Mesendoderm (in vitro differentiated cells): ENCODE data around the gene FARP1.

Experiments
- DNase-seq: peaks from one replicate; pipeline ENCODE4 v3.0.0; 2013
- H2AK5ac ChIP-seq: 2 replicates; pipeline ENCODE4 v1.6.1; 2013; ENCODE audit warnings: low read length, inconsistent platforms
- H2BK120ac ChIP-seq: 2 replicates; pipeline ENCODE4 v1.6.1; 2013; ENCODE audit warnings: low read depth, mild to moderate bottlenecking, low read length, moderate library complexity, mixed read lengths
- H2BK15ac ChIP-seq: replicated peaks from 2 replicates; pipeline ENCODE4 v1.6.1; 2013; ENCODE audit warnings: low read depth, mild to moderate bottlenecking, moderate library complexity
- H2BK5ac ChIP-seq: 2 replicates; pipeline ENCODE4 v1.6.1; 2013; ENCODE audit warnings: low read length, inconsistent platforms
- H3K18ac ChIP-seq: 2 replicates; pipeline ENCODE4 v1.6.1; 2013; ENCODE audit warnings: mild to moderate bottlenecking, low read length, mixed read lengths
- H3K23ac ChIP-seq: one replicate; pipeline ENCODE4 v1.6.1; 2013; ENCODE audit warnings: low read length
- H3K27ac ChIP-seq: 2 replicates; pipeline ENCODE4 v1.5.1; 2013; ENCODE audit warnings: low read depth, mild to moderate bottlenecking, inconsistent platforms, low read length, moderate library complexity
- H3K27me3 ChIP-seq: 2 replicates; pipeline ENCODE4 v1.6.1; 2013; ENCODE audit warnings: low read length, control low read depth, mild to moderate bottlenecking, inconsistent platforms; ENCODE audit not compliant: insufficient read depth, poor library complexity
- H3K36me3 ChIP-seq: 2 replicates; pipeline ENCODE4 v1.6.1; 2013; ENCODE audit warnings: low read length, inconsistent platforms; ENCODE audit not compliant: control insufficient read depth, insufficient read depth
- H3K4ac ChIP-seq: one replicate; pipeline ENCODE4 v1.6.1; 2013; ENCODE audit warnings: low read depth, mild to moderate bottlenecking, low read length, moderate library complexity
- H3K4me1 ChIP-seq: 2 replicates; pipeline ENCODE4 v1.6.1; 2013; ENCODE audit warnings: low read depth, low read length, inconsistent platforms; ENCODE audit not compliant: control insufficient read depth
- H3K4me2 ChIP-seq: 2 replicates; pipeline ENCODE4 v1.6.1; 2013; ENCODE audit warnings: low read length
- H3K4me3 ChIP-seq: 2 replicates; pipeline ENCODE4 v1.5.1; 2013; ENCODE audit warnings: mild to moderate bottlenecking, low read length
- H3K56ac ChIP-seq: one replicate; pipeline ENCODE4 v1.6.1; 2013; ENCODE audit warnings: low read length
- H3K79me1 ChIP-seq: 2 replicates; pipeline ENCODE4 v1.6.1; 2013; ENCODE audit warnings: low read length, inconsistent platforms
- H3K79me2 ChIP-seq: 2 replicates; pipeline ENCODE4 v1.6.1; 2013; ENCODE audit warnings: mild to moderate bottlenecking, low read length; ENCODE audit not compliant: control insufficient read depth, insufficient read depth
- H3K9ac ChIP-seq: 2 replicates; pipeline ENCODE4 v1.6.1; 2013; ENCODE audit warnings: low read length, inconsistent platforms
- H4K5ac ChIP-seq: one replicate; pipeline ENCODE4 v1.6.1; 2013; ENCODE audit warnings: low read length
- H4K8ac ChIP-seq: one replicate; pipeline ENCODE4 v1.6.1; 2013; ENCODE audit warnings: low read depth, mild to moderate bottlenecking, control low read depth, low read length, moderate library complexity
- WGBS: extraction: QIAGEN DNeasy Blood & Tissue Kit; methylation state at CpG from one replicate; pipeline ENCODE4 v1.1.7; 2013; ENCODE audit warnings: low lambda C conversion rate, missing lambda C conversion rate; ENCODE audit not compliant: insufficient coverage; ENCODE audit errors: extremely low coverage; 5-methylcytosine and 5-hydroxymethylcytosine counted together

Gene FARP1

DNA sequence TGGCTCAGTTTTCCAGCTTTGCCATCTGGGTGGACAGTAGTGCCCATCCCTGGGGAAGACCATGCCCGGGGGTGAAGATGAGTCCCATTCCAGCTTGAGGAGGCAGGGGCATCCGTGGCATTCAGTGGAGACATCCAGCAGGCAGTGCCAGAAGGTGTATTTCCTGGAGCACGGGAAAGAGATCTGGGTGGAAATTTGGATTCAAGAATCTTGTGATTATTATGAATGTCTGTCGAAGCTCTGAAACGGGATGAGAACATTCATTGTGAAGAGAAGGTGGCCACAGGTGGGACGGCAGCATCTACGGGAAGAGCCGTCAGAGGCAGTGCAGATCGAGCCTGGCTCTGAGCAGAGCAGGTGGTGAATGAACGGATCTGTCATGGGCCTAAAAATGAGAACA, 201.5 kb downstream of the FARP1 start:
- no peak overlapping the region for H3K23ac ChIP-seq
- no CpG with 5 or more reads among the region's 10 CpGs for WGBS
- no peaks in the 10 kb centered on the region for H3K4me1 ChIP-seq
- no peak overlapping the region for H3K4me2 ChIP-seq
- no peak overlapping the region for H3K4me3 ChIP-seq
- H3K18ac ChIP-seq: no peak overlapping the region
- no peak overlapping the region for H4K8ac ChIP-seq
- no peak overlapping the region for H2BK15ac ChIP-seq
- H2BK5ac ChIP-seq: no peak overlapping the region
- H4K5ac ChIP-seq: no peak overlapping the region
- no peak overlapping the region for H3K4ac ChIP-seq
- H3K36me3 ChIP-seq: no peaks in the 10 kb centered on the region
- H3K27me3 ChIP-seq: no peaks in the 10 kb centered on the region
- no peak overlapping the region for H3K9ac ChIP-seq
- H3K56ac ChIP-seq: no peak overlapping the region
- H2AK5ac ChIP-seq: no peak overlapping the region
- no peaks in the 10 kb centered on the region for H3K79me1 ChIP-seq
- no peak overlapping the region for H2BK120ac ChIP-seq
- DNase-seq: no peak
- no peaks in the 10 kb centered on the region for H3K79me2 ChIP-seq
- no peak overlapping the region for H3K27ac ChIP-seq

DNA sequence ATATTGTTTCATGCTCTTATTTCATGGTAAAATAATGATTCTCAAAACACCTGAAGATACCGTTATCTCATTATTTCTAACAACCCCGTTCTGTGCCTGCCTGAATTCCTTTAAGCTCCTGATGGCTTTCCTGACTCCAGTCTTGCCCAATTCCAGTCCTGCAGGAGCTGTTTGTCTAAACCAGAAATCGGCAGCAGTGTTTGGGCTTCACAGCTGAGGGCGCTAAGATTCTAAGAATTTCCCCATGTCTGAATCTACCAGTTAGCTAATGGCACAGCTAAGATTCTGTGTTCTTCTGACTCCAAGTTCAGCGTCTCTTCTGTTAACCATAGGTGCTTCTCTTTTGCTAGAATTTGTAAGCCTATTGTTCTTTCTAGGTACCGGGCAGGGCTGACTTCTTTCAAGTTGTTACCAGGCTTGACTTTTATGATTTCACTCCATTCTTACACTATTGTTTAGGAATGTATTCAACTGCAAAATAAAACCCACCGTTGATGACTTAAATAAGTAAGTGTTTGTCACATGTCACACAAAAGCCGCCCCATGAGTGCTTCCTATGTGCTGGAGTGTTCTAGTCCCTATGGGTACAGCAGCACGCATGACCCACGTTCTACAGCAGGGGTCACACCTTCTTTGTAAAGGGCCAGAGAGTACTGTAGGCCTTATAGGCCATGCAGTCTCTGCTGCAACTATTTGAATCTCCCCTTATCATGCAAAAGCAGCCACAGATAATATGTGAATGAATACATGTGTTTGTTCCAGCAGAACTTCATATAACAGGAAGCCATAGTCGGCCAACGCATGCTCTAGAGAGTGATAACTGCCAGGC, 202.4 kb downstream of the FARP1 start:
- H3K36me3 ChIP-seq: no peaks in the 10 kb centered on the region

DNA sequence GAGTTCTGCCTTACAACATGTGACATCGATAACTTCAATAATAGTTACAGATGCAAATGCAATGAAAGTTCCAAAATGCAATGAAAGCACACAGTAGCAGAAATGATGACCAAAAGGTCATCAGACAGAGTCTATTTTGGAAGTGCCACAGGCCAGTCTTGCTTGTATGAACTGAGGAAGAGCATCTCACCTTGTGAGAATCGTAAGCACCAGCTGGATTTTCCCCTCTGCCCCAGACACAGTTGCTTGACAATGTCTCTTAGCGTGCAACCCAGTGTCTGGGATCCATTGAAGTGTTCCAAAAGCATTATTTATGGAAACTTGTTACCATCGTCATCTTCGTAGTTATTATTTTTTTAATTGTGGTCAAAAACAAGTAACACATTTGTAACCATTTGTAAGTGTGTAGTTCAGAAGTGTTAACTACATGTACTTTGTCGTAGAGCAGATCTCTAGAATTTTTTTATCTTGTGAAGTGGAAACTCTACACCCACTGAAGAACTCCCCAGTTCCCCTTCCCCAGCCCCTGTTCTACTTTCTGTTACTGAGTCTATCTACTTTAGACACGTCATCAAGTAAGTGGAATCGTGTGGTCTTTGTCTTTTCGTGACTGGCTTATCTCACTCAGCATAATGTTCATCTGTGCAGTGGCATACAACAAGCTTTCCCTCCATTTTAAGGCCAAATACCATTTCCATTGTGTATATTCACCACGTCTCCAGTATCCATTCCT, 204.2 kb downstream of the FARP1 start:
- H3K4ac ChIP-seq: no peak overlapping the region
- no peak overlapping the region for H3K4me3 ChIP-seq
- WGBS: no CpG with 5 or more reads among the region's 10 CpGs
- no peak overlapping the region for H3K4me2 ChIP-seq
- H3K56ac ChIP-seq: no peak overlapping the region
- H2BK120ac ChIP-seq: no peak overlapping the region
- no peak overlapping the region for H4K5ac ChIP-seq
- no peak overlapping the region for H2AK5ac ChIP-seq
- DNase-seq: no peak
- H3K18ac ChIP-seq: no peak overlapping the region
- no peaks in the 10 kb centered on the region for H3K4me1 ChIP-seq
- H3K23ac ChIP-seq: no peak overlapping the region
- H3K79me2 ChIP-seq: peaks cover 1% of the 10 kb centered on the region
- H3K9ac ChIP-seq: no peak overlapping the region
- H4K8ac ChIP-seq: no peak overlapping the region
- no peak overlapping the region for H3K27ac ChIP-seq
- H2BK5ac ChIP-seq: no peak overlapping the region
- no peaks in the 10 kb centered on the region for H3K36me3 ChIP-seq
- no peaks in the 10 kb centered on the region for H3K27me3 ChIP-seq
- H3K79me1 ChIP-seq: peaks cover 5% of the 10 kb centered on the region
- no peak overlapping the region for H2BK15ac ChIP-seq

More for the DNA sequence above, 202.4 kb downstream of the FARP1 start:
- Histone ChIP-seq H3K4me1 (no peaks in the 10 kb centered on the region), H2AK5ac (no peak overlapping the region), H3K23ac (no peak overlapping the region), H4K8ac (no peak overlapping the region), H4K5ac (no peak overlapping the region), H3K27ac (no peak overlapping the region), H3K4ac (no peak overlapping the region), H3K79me1 (peaks cover 1% of the 10 kb centered on the region), H3K4me3 (no peak overlapping the region), H3K27me3 (no peaks in the 10 kb centered on the region), H2BK5ac (no peak overlapping the region), H2BK15ac (no peak overlapping the region), H2BK120ac (no peak overlapping the region), H3K4me2 (no peak overlapping the region), H3K56ac (no peak overlapping the region), H3K79me2 (peaks cover 1% of the 10 kb centered on the region), H3K9ac (no peak overlapping the region), H3K18ac (no peak overlapping the region)
- no peak for DNase-seq
- no CpG with 5 or more reads among the region's 12 CpGs for WGBS

DNA sequence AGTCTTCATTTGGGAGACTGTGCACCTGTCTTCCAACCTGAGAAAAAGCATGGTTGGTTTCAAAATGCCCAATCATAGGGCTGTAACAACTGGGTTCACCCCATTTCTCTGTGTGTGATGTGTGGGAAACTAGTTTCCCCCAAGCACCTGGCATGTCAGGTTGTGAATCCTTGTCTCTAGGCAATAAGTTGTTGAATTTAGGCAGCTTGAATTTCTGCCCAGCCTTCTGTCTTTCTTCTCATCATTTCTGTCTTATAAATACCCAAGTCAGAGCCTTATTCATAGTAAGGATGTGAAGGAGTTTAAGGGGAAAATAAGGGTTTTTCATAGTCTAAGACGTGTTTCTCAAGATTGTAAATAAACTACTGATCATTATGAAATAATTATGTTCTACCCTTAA, 204.9 kb downstream of the FARP1 start:
- Histone ChIP-seq H4K5ac (no peak overlapping the region), H2BK120ac (no peak overlapping the region), H3K4me1 (no peaks in the 10 kb centered on the region), H2AK5ac (no peak overlapping the region), H2BK5ac (no peak overlapping the region), H3K27me3 (no peaks in the 10 kb centered on the region), H3K18ac (no peak overlapping the region), H3K27ac (no peak overlapping the region), H3K4me3 (no peak overlapping the region), H2BK15ac (no peak overlapping the region), H3K4me2 (no peak overlapping the region), H4K8ac (no peak overlapping the region), H3K23ac (no peak overlapping the region), H3K36me3 (no peaks in the 10 kb centered on the region), H3K9ac (no peak overlapping the region), H3K79me1 (peaks cover 7% of the 10 kb centered on the region), H3K4ac (no peak overlapping the region), H3K79me2 (peaks cover 1% of the 10 kb centered on the region), H3K56ac (no peak overlapping the region)
- DNase-seq: no peak
- no CpG with 5 or more reads among the region's 1 CpG for WGBS

DNA sequence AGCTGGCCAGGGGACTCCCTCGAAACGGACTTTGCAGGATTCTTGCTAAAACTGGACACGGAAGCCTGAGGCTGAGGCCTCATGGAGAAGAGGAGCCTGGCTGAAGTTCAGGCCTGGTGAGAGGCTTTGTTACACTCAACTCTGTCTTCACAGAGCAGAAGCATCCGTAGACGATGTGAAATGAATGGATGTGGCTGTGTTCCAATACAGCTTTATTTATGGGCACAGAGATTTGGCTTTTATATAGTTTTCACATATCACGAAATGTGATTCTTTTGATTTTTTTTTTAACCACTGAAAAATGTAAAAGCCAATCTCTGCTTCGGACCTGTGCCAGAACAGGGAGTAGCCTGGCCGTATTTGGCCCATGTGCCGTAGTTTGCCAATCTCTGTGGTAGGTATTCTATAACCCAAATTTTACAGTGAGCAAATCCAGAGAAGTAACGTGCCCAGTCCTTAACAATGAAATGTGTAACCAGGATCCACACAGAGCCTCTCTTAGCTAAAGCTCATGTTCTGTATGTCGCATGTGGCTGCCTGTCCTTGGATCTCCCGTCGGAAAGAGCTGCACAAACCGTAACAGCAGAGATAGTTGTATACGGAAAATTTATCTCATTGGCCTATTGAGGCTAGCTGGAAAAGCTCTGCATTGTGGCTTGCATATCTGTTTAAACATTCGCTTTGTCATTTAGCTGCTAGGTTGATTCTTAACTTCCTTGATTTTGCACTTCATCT, 205.7 kb downstream of the FARP1 start:
- DNase-seq: no peak
- no peak overlapping the region for H3K23ac ChIP-seq
- no CpG with 5 or more reads among the region's 16 CpGs for WGBS
- no peak overlapping the region for H4K8ac ChIP-seq
- no peaks in the 10 kb centered on the region for H3K27me3 ChIP-seq
- no peak overlapping the region for H2AK5ac ChIP-seq
- no peak overlapping the region for H3K4me3 ChIP-seq
- no peak overlapping the region for H2BK5ac ChIP-seq
- H3K4me1 ChIP-seq: no peaks in the 10 kb centered on the region
- H3K56ac ChIP-seq: no peak overlapping the region
- no peak overlapping the region for H3K4ac ChIP-seq
- no peak overlapping the region for H4K5ac ChIP-seq
- H3K4me2 ChIP-seq: no peak overlapping the region
- no peak overlapping the region for H3K27ac ChIP-seq
- no peak overlapping the region for H2BK15ac ChIP-seq
- H3K18ac ChIP-seq: no peak overlapping the region
- no peak overlapping the region for H3K9ac ChIP-seq
- H2BK120ac ChIP-seq: no peak overlapping the region
- H3K79me1 ChIP-seq: peaks cover 7% of the 10 kb centered on the region
- H3K79me2 ChIP-seq: peaks cover 1% of the 10 kb centered on the region
- H3K36me3 ChIP-seq: no peaks in the 10 kb centered on the region
